Naive B cell (primary cell): ENCODE results near the gene KIT. TPM values are rescaled to one million over a fixed set of nuclear protein-coding genes. Genes with fewer than 3 reads are reported as not detected.

ENCODE experiments used
- ATAC-seq, 2 donors: fragments of 150-1000 bp; cut with Tn5 transposase; 2 replicates each; pipeline ENCODE4 v1.10.0; 2021; ENCODE audit warnings: low read depth in 2 of 2, mild to moderate bottlenecking in 2 of 2, moderate library complexity in 2 of 2
- DNase-seq: peaks from one replicate; pipeline ENCODE4 v3.0.0; 2022
- H3K27ac Mint-ChIP-seq, 6 donors: one replicate each; pipeline ENCODE4 v1.8.0; 2020 to 2022; ENCODE audit warnings: mild to moderate bottlenecking in 6 of 6, mixed read lengths in 6 of 6, moderate library complexity in 5 of 6, inconsistent platforms in 2 of 6
- H3K27me3 Mint-ChIP-seq, 3 donors: one replicate each; pipeline ENCODE4 v1.8.0; 2021 to 2022; ENCODE audit warnings: mixed read lengths in 3 of 3, mild to moderate bottlenecking in 1 of 3
- H3K36me3 Mint-ChIP-seq, 2 donors: one replicate each; pipeline ENCODE4 v1.8.0; 2020 to 2022; ENCODE audit warnings: mixed read lengths in 2 of 2, inconsistent platforms in 1 of 2, mild to moderate bottlenecking in 1 of 2
- H3K4me1 Mint-ChIP-seq, 3 donors: one replicate each; pipeline ENCODE4 v1.8.0; 2020 to 2022; ENCODE audit warnings: mixed read lengths in 3 of 3, inconsistent platforms in 1 of 3, mild to moderate bottlenecking in 1 of 3, moderate library complexity in 1 of 3
- H3K4me3 Mint-ChIP-seq, 8 donors: one replicate each; pipeline ENCODE4 v1.8.0; 2020 to 2022; ENCODE audit warnings: mild to moderate bottlenecking in 8 of 8, mixed read lengths in 8 of 8, moderate library complexity in 8 of 8, inconsistent platforms in 2 of 8
- H3K9me3 Mint-ChIP-seq, 7 donors: one replicate each; pipeline ENCODE4 v1.8.0; 2020 to 2022; ENCODE audit warnings: mixed read lengths in 7 of 7, mild to moderate bottlenecking in 5 of 7, inconsistent platforms in 2 of 7, moderate library complexity in 1 of 7
- polyA plus RNA-seq, 6 donors: library from polyadenylated mRNA; unstranded; fragments of 300-500 nt; fragmentation: Illumina TruSeq; gene quantifications; one replicate each; pipeline ENCODE4 v1.2.3, GENCODE V29; 2021; ENCODE audit warnings: low read depth in 6 of 6

KIT gene
- polyA plus RNA-seq, 6 donors from 2014 or later, result 0.27 TPM; not detected in 5

DNA sequence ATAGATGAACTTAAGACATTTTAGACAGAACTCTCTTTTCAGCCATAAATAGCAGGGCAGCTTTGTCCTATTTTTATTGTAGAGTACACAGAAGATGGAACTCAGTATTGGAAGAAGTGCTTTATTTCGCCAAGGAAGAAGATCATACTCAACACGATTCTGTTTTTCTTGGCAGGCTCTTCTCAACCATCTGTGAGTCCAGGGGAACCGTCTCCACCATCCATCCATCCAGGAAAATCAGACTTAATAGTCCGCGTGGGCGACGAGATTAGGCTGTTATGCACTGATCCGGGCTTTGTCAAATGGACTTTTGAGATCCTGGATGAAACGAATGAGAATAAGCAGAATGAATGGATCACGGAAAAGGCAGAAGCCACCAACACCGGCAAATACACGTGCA, 37.6 kb downstream of the KIT start:
- Mint-ChIP-seq H3K4me3 (no peak overlapping the region), H3K27me3 (peaks cover 23 to 35% (median 25%) of the 10 kb centered on the region in 3 donors), H3K36me3 (peaks cover 0 to 8% of the 10 kb centered on the region in 2 donors), H3K9me3 (peaks cover 0 to 7% (median 0%) of the 10 kb centered on the region in 7 donors), H3K4me1 (peaks cover 0 to 5% (median 0%) of the 10 kb centered on the region in 3 donors), H3K27ac (no peak overlapping the region)
- DNase-seq, result no peak
- ATAC-seq, result no peak

DNA sequence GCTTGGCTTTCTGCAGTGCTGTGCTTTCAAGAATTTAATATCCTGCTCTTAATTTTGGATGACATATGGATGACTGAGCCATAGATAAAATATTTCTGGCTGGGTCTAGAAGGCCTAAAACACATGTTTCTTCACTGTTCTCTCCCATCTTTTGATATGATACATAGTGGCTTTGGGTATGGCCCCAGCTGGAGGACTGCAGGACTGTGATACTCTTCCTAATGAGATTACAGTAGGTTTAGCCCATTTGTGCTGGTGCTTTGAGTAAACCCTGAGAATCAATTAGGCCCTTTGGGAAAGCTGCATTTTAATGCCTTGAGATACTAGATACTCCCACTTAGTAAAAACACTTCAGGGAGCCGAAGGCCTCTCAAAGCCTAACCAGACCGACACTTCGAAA, 38.0 kb downstream of the KIT start:
- no peak overlapping the region for H3K27ac Mint-ChIP-seq
- ATAC-seq, result no peak
- H3K27me3 Mint-ChIP-seq, result peaks cover 23 to 35% (median 25%) of the 10 kb centered on the region in 3 donors

DNA sequence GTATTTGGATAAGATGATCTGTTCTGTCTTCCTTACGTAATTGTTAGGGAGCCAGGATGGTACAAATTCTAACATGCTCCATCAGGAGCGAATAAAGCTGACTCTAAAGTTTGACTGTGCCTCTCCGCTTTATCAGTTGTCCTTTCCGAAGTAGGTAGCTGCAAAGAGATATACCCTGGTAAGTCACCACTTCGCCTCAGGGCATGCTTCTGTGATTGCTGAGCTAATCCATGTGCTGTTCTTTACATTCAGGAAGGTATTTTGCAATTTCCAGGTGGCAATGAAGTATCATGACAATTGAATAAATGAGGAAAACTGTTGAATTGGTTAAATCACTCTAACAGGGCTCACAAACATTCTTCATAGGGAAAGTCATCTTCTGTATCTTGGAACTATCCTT, 38.9 kb downstream of the KIT start:
- DNase-seq (no peak), ATAC-seq (no peak)
- Mint-ChIP-seq H3K9me3 (peaks cover 0 to 7% (median 0%) of the 10 kb centered on the region in 7 donors), H3K27me3 (peaks cover 17 to 26% (median 18%) of the 10 kb centered on the region in 3 donors), H3K4me1 (peaks cover 0 to 5% (median 0%) of the 10 kb centered on the region in 3 donors), H3K27ac (no peak overlapping the region), H3K4me3 (no peak overlapping the region), H3K36me3 (peaks cover 0 to 8% of the 10 kb centered on the region in 2 donors)

More for the DNA sequence above, 38.0 kb downstream of the KIT start:
- no peak for DNase-seq
- H3K4me1 Mint-ChIP-seq, result peaks cover 0 to 5% (median 0%) of the 10 kb centered on the region in 3 donors
- no peak overlapping the region for H3K4me3 Mint-ChIP-seq
- peaks cover 0 to 8% of the 10 kb centered on the region in 2 donors for H3K36me3 Mint-ChIP-seq
- peaks cover 0 to 7% (median 0%) of the 10 kb centered on the region in 7 donors for H3K9me3 Mint-ChIP-seq

DNA sequence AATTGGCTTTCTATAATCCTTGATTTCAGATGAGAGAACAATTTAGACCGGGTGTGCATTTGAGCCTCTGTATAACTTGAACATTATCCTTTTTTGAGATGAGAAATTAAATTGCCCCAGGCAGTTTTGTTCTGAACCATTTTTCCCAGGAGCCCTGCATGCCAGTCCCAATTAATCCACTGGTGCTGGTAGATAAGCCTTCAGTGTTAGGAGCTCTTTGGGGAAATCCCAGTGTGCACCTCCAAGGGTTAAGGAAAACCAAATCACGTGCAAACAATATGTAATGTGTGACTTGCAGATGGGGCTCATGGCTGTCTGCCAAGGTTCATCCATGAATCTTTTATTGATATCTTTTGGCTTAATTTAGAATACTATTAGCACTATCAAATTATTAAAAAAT, 43.2 kb downstream of the KIT start:
- H3K36me3 Mint-ChIP-seq, result no peaks in the 10 kb centered on the region
- H3K4me1 Mint-ChIP-seq, result no peaks in the 10 kb centered on the region
- H3K27me3 Mint-ChIP-seq, result peaks cover 0 to 13% (median 6%) of the 10 kb centered on the region in 3 donors
- DNase-seq (no peak), ATAC-seq (no peak)
- no peak overlapping the region for H3K27ac Mint-ChIP-seq
- no peak overlapping the region for H3K4me3 Mint-ChIP-seq
- H3K9me3 Mint-ChIP-seq, result no peaks in the 10 kb centered on the region

DNA sequence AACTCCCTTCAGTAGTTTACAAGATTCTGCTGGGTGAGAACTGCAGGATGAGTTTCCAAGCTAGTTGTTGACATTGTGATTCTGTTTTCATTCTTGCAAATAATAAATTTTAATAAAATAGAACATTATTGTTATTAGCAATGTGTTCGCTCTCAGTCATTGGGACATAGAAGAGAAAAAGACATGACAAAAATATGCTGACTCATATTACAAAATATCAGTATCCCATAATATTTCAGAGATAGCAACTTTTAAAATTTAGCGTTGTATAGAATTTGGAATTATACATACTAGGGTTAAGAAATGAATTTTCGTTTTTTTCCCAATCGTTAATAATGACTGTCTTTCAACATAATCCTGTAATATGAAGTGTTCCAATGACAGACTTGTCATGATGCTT, 45.4 kb downstream of the KIT start:
- ATAC-seq (no peak), DNase-seq (no peak)
- Mint-ChIP-seq H3K4me1 (no peaks in the 10 kb centered on the region), H3K27me3 (peaks cover 7 to 19% (median 14%) of the 10 kb centered on the region in 3 donors), H3K36me3 (no peaks in the 10 kb centered on the region), H3K27ac (no peak overlapping the region), H3K9me3 (peaks cover 0 to 3% (median 0%) of the 10 kb centered on the region in 7 donors), H3K4me3 (no peak overlapping the region)

DNA sequence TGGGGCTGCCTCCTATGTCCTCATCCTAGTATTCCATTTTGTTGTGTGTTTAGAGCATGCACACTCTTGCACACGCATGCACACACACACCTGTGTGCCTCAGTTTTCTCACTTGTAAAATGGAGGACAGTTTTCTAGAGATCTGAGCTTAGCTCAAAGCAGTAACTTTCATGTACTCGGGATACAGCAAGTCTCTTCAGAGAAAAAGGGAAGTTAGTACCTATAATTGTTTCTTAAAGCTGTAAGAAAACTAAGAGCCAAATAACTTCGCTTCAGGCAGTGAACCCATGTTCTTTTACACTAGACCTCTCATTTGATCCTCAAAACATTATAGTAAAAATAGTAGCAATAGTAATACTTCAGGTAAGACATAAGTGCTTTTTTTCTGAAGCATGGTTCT, 49.6 kb downstream of the KIT start:
- H3K9me3 Mint-ChIP-seq, result peaks cover 0 to 4% (median 0%) of the 10 kb centered on the region in 7 donors
- H3K36me3 Mint-ChIP-seq, result no peaks in the 10 kb centered on the region
- no peak overlapping the region for H3K4me3 Mint-ChIP-seq
- no peak overlapping the region for H3K27ac Mint-ChIP-seq
- peaks cover 0 to 2% (median 0%) of the 10 kb centered on the region in 3 donors for H3K4me1 Mint-ChIP-seq
- DNase-seq (no peak), ATAC-seq (no peak)
- peaks cover 14 to 21% (median 14%) of the 10 kb centered on the region in 3 donors for H3K27me3 Mint-ChIP-seq

DNA sequence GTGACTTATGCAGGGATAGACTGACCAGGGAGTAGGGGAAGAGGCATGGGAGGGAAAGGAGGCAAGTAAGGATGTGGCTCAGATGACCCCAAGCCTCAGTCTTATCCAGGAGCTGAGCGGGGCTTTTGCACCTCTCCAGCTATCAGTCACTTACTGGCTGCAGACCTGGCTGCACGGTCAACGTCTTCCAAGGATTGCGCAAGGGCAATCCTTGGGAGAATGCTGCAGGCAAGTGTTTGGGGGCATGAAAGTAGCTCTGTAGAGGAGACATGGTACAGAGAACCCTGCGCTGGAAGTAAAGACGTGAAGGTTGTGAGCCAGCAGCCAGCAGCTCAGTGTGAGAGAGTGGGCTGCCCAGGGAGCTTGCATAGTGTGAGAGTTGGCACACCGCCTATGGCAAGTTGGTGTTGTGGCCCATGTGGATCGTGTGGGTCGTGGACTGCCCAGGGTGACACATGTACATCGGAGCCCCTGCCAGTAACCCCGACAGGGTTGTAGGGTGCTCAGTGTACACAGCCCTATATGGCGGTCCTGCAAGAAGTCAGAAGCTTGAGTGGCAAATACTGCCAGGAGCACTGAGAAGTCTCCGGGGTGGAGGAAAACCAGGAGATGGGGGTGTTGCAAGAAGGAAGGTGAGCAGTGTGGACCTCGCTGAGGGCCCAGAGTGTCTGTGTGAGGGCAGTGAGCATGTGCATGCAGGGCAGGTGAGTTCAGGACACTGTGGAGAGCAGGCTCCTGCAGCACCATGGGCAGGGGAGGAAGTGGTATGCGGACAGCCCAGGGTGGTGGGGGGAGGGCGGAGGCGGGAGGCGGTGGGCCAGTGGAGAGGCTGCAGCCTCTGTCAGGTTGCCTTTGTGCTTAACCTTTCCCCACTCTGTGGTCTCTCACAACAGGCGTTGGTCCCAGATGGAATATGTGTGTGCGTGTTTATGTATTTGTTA, 50.9 kb downstream of the KIT start:
- DNase-seq, result no peak
- no peaks in the 10 kb centered on the region for H3K36me3 Mint-ChIP-seq
- ATAC-seq, result no peak
- H3K4me1 Mint-ChIP-seq, result peaks cover 0 to 2% (median 0%) of the 10 kb centered on the region in 3 donors
- H3K9me3 Mint-ChIP-seq, result peaks cover 0 to 4% (median 0%) of the 10 kb centered on the region in 7 donors
- peak overlapping the region in 2 of 6 donors; percentile 82 to 88 for H3K27ac Mint-ChIP-seq
- no peak overlapping the region for H3K4me3 Mint-ChIP-seq
- H3K27me3 Mint-ChIP-seq, result peaks cover 14 to 21% (median 14%) of the 10 kb centered on the region in 3 donors

DNA sequence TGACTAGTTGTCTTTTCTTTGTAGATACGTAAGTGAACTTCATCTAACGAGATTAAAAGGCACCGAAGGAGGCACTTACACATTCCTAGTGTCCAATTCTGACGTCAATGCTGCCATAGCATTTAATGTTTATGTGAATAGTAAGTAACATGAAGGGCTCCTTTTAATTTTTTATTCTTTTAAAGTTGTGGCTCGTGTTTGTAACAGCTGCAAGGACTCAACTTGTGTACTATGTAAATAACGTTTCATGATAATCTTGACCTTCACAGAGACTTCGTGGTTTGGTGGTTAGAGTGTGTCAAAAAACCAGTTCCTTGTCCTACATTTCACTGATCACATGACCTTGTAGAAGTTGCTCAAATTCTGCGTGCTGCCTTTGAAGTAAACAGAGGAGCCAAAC, 51.6 kb downstream of the KIT start:
- H3K27me3 Mint-ChIP-seq, result peaks cover 14 to 21% (median 14%) of the 10 kb centered on the region in 3 donors
- H3K4me1 Mint-ChIP-seq, result peaks cover 0 to 2% (median 0%) of the 10 kb centered on the region in 3 donors
- H3K27ac Mint-ChIP-seq, result no peak overlapping the region
- H3K4me3 Mint-ChIP-seq, result no peak overlapping the region
- peaks cover 0 to 4% (median 0%) of the 10 kb centered on the region in 7 donors for H3K9me3 Mint-ChIP-seq
- DNase-seq (no peak), ATAC-seq (no peak)
- no peaks in the 10 kb centered on the region for H3K36me3 Mint-ChIP-seq

DNA sequence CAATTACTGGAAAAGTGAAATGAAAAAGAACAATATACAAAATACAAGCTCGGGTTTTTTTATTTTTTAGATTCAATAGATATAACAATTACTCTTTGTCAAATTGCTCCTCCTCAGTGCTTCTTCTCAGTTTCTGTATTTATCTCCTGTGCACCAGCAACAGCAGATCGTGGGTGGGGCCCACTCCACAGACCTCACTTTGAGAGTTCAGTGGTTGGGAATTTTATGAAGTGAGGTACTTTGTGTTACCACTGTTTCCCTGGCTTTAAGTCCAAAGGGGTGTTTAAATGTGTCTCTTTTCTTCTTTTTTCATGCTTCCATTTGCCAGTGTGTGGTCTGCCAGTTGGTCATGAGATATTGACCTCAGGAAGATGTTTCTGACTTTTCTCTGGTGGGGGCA, 54.4 kb downstream of the KIT start:
- H3K27ac Mint-ChIP-seq, result peak overlapping the region in 1 of 6 donors; percentile 57

DNA sequence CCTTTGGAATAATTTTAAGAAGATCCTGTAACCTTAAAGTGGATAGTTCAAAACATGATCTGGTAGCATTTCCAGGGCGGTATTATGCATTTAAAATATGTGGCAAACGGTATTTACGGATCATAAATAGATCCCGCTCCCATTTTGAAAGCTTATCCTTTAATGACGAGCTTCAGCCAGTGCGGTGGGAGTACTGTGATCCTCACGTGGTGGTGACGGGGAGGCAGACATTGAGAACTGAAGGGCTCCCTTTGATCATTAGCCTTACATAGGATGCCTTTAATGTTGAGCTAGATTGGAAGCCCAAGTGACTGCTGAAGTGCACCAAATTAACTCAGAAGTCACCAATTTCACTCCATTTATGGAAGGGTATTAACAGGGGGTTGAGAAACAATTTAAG, 56.9 kb downstream of the KIT start:
- Mint-ChIP-seq H3K27ac (no peak overlapping the region), H3K4me1 (no peaks in the 10 kb centered on the region), H3K9me3 (no peaks in the 10 kb centered on the region), H3K4me3 (no peak overlapping the region), H3K27me3 (no peaks in the 10 kb centered on the region), H3K36me3 (no peaks in the 10 kb centered on the region)
- ATAC-seq (no peak), DNase-seq (no peak)

More for the DNA sequence above, 54.4 kb downstream of the KIT start:
- Mint-ChIP-seq H3K4me1 (peaks cover 0 to 2% (median 0%) of the 10 kb centered on the region in 3 donors), H3K4me3 (no peak overlapping the region), H3K9me3 (peaks cover 0 to 4% (median 0%) of the 10 kb centered on the region in 7 donors), H3K27me3 (peaks cover 4 to 15% (median 14%) of the 10 kb centered on the region in 3 donors), H3K36me3 (no peaks in the 10 kb centered on the region)
- ATAC-seq (no peak), DNase-seq (no peak)

DNA sequence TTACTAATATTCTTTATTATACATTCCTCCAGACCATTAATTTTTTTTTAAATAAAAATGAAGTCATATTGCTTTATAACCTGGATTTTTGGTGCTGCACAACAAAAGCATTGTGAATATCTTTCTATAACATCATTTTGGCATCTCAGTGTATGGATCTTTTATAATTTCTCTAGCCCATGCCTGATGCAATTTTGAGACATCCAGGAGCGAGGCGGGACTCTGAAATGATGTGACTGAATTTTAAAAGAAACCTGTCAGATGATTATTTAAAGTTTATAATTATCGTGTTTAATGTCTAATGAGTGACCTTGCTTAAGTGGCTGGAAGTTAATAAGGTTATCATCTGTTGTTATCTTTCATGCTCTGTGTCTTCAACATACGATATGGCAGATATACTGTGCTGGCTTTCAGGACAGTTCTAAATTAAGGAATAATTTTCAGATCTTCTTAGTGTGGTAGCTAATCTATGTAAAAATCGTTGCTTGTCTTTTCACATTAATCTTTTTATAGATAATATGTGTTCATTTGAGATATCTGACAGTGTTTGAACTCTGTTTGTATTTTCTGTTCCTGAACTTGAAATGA, 58.8 kb downstream of the KIT start:
- Mint-ChIP-seq H3K4me1 (no peaks in the 10 kb centered on the region), H3K27me3 (no peaks in the 10 kb centered on the region), H3K27ac (no peak overlapping the region), H3K36me3 (no peaks in the 10 kb centered on the region), H3K4me3 (no peak overlapping the region), H3K9me3 (no peaks in the 10 kb centered on the region)
- ATAC-seq, result no peak
- DNase-seq, result no peak

DNA sequence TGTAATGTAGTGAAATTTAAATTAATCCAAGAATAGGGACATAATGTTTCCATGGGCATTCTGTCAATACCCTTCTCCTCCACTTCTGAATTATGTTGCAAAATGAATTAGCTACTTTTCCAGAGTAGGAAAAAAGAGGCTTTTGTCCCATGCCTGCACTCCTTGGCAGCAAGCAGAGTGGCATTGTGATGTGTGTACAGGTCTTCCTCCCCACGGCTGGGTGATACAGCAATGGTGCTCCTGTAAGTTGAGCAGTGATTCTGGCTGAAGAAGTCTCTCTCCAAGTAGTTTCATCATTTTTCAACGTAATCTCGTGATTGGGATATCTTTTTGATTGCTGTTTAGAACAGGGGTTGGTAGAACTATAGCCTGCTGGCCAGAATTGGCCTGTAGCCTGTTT, 59.9 kb downstream of the KIT start:
- H3K27me3 Mint-ChIP-seq, result no peaks in the 10 kb centered on the region
- DNase-seq (no peak), ATAC-seq (no peak)
- no peaks in the 10 kb centered on the region for H3K9me3 Mint-ChIP-seq
- no peak overlapping the region for H3K4me3 Mint-ChIP-seq
- no peaks in the 10 kb centered on the region for H3K4me1 Mint-ChIP-seq
- H3K27ac Mint-ChIP-seq, result no peak overlapping the region
- H3K36me3 Mint-ChIP-seq, result no peaks in the 10 kb centered on the region

DNA sequence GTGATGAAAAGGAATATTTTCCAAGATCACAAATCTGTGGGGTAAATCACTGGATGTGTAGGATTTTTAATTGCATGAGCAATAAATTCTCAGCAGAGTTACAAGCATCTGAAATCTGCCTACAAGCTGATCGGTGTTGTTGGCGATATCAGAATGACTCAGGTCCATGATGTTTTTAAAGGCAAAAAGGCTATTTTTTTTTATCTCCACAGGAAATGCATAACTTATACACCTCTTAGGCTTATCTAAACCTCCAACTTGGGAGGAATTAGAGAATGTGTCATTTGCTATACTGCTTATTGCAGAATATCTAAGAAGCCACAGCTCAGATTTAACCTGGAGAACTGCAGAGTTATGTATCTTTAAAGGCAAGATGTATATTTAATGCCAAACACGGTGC, 61.6 kb downstream of the KIT start:
- no peak for ATAC-seq

More for the DNA sequence above, 61.6 kb downstream of the KIT start:
- Mint-ChIP-seq H3K9me3 (no peaks in the 10 kb centered on the region), H3K27me3 (peaks cover 0 to 5% (median 0%) of the 10 kb centered on the region in 3 donors), H3K36me3 (no peaks in the 10 kb centered on the region), H3K27ac (no peak overlapping the region), H3K4me3 (no peak overlapping the region), H3K4me1 (no peaks in the 10 kb centered on the region)
- DNase-seq, result no peak
